K562 (cell line): ENCODE measurements around the gene UGT1A5. TPM values are rescaled to one million over a fixed set of nuclear protein-coding genes. Genes with fewer than 3 reads are reported as not detected.

ENCODE experiments used
- ATAC-seq: fragments of 200-7000 bp; cut with Tn5 transposase; 3 replicates; pipeline ENCODE4 v1.9.1; 2020; ENCODE audit warnings: moderate library complexity
- BruUV-seq: library from RNA; stranded (reverse); fragments of 400-500 nt; replicated peaks from 2 replicates; lab custom pipeline; 2021; lab: Mats Ljungman, UMichigan
- CTCF ChIA-PET: fragments of 300-600 bp; formaldehyde crosslinking; extraction: SDS; loops from one replicate; lab custom pipeline; 2021; ENCODE audit warnings: low intra/inter-chr PET ratio; lab: Yijun Ruan, JAX
- POLR2A ChIA-PET: fragments of 300-600, 350-650 bp; sonication (Branson Sonifier 250); formaldehyde crosslinking; extraction: SDS; loops from one replicate; lab custom pipeline; 2021; ENCODE audit warnings: antibody characterized with exemption, inconsistent platforms; lab: Yijun Ruan, JAX
- DNase-seq, 4 experiments: peaks; one replicate each; pipeline versions ENCODE4 v3.0.0 to v3.0.0-alpha.2; 2011 to 2018; ENCODE audit warnings: low spot score in 3 of 4, mixed read lengths in 3 of 4; ENCODE audit errors: extremely low read depth in 1 of 4
- FAIRE-seq: peaks from 2 replicates; lab custom pipeline; 2011; peaks lifted over from hg19 to GRCh38; lab: Jason Lieb, UNC
- H2AFZ ChIP-seq: 2 replicates; pipeline ENCODE4 v1.6.0; 2011; ENCODE audit warnings: low read depth, low read length, control low read depth, inconsistent platforms
- H3K27ac ChIP-seq: fragments of 200-600 bp; 3 replicates; pipeline ENCODE4 v1.8.0; 2011; ENCODE audit warnings: low read depth, mild to moderate bottlenecking, control low read depth, inconsistent platforms, low read length, moderate library complexity, mixed read lengths; ENCODE audit errors: extremely low read depth
- H3K27me3 ChIP-seq, 2 experiments: fragments of 300-600 bp in 1 of 2; 2 replicates in 1 of 2; 3 replicates in 1 of 2; pipeline versions ENCODE4 v1.6.0 to v1.8.0; 2011; ENCODE audit warnings: inconsistent platforms in 2 of 2, low read length in 2 of 2, mild to moderate bottlenecking in 1 of 2, mixed read lengths in 1 of 2, moderate library complexity in 1 of 2; ENCODE audit not compliant: control insufficient read depth in 2 of 2, insufficient read depth in 2 of 2
- H3K36me3 ChIP-seq: fragments of 300-600 bp; 3 replicates; pipeline ENCODE4 v1.8.0; 2011; ENCODE audit warnings: mild to moderate bottlenecking, low read length, inconsistent platforms; ENCODE audit not compliant: control insufficient read depth, insufficient read depth
- H3K4me1 ChIP-seq, 2 experiments: fragments of 200-600 bp in 1 of 2; replicated peaks in 1 of 2; 2 replicates in 1 of 2; 3 replicates in 1 of 2; pipeline versions ENCODE4 v1.5.1 to v1.8.0; 2011; ENCODE audit warnings: inconsistent platforms in 2 of 2, low read length in 2 of 2, mild to moderate bottlenecking in 1 of 2, mixed read lengths in 1 of 2, moderate library complexity in 1 of 2; ENCODE audit not compliant: control insufficient read depth in 2 of 2, insufficient read depth in 2 of 2
- H3K4me2 ChIP-seq: 2 replicates; pipeline ENCODE4 v1.6.1; 2011; ENCODE audit warnings: low read length, control low read depth, inconsistent platforms, mixed read lengths; ENCODE audit not compliant: insufficient read depth
- H3K4me3 ChIP-seq: fragments of 200-600 bp; sonication (generic), shearing (Covaris generic); 2 replicates; pipeline ENCODE4 v1.5.1; 2016; ENCODE audit warnings: control low read depth, inconsistent platforms
- H3K79me2 ChIP-seq: fragments of 200-600 bp; 3 replicates; pipeline ENCODE4 v1.8.0; 2011; ENCODE audit warnings: low read length, inconsistent platforms; ENCODE audit not compliant: control insufficient read depth, insufficient read depth
- H3K9ac ChIP-seq, 2 experiments: 2 replicates each; pipeline versions ENCODE4 v1.6.0 to v1.6.1; 2011; ENCODE audit warnings: low read depth in 2 of 2, low read length in 2 of 2, control low read depth in 1 of 2, inconsistent platforms in 1 of 2, mild to moderate bottlenecking in 1 of 2, mixed read lengths in 1 of 2; ENCODE audit not compliant: insufficient read depth in 1 of 2
- H3K9me1 ChIP-seq: one replicate; pipeline ENCODE4 v1.6.0; 2011; ENCODE audit warnings: inconsistent platforms, mild to moderate bottlenecking, low read length, moderate library complexity; ENCODE audit not compliant: control insufficient read depth, insufficient read depth
- H3K9me3 ChIP-seq: replicated peaks from 2 replicates; pipeline ENCODE4 v1.5.1; 2011; ENCODE audit warnings: low read depth, low read length, inconsistent platforms; ENCODE audit not compliant: control insufficient read depth, insufficient read depth
- H4K20me1 ChIP-seq: replicated peaks from 2 replicates; pipeline ENCODE4 v1.6.1; 2011; ENCODE audit warnings: low read length, inconsistent platforms, mixed read lengths; ENCODE audit not compliant: control insufficient read depth, insufficient read depth
- ETV1 ChIP-seq: fragments of 450-650 bp; conservative IDR thresholded peaks from 2 replicates; pipeline ENCODE4 v1.6.1; 2016; ENCODE audit warnings: missing genetic modification characterization, control low read depth, low read depth, missing compliant biosample characterization
- GATAD2A ChIP-seq: fragments of 450-650 bp; IDR thresholded peaks from 2 replicates; pipeline ENCODE4 v1.6.1; 2017
- GTF2E2 ChIP-seq: fragments of 200-800 bp; sonication (Bioruptor generic); IDR thresholded peaks from 2 replicates; pipeline ENCODE4 v1.6.1; 2016; ENCODE audit warnings: missing genetic modification characterization, missing compliant biosample characterization
- KAT7 ChIP-seq: sonication (generic); formaldehyde crosslinking; IDR thresholded peaks from 2 replicates; pipeline ENCODE4 v1.8.0; 2022; ENCODE audit warnings: missing genetic modification reagents, mild to moderate bottlenecking, borderline replicate concordance
- MBD2 ChIP-seq: sonication (generic); IDR thresholded peaks from 2 replicates; pipeline ENCODE4 v1.6.1; 2016; ENCODE audit warnings: low read depth, borderline replicate concordance
- PPARD ChIP-seq: fragments of 250-450 bp; sonication (Bioruptor Pico); IDR thresholded peaks from 2 replicates; pipeline ENCODE4 v1.8.0; 2022; ENCODE audit warnings: inconsistent platforms, mild to moderate bottlenecking, moderate library complexity
- SMAD1 ChIP-seq: fragments of 150-350 bp; IDR thresholded peaks from 2 replicates; pipeline ENCODE4 v1.6.1; 2014; ENCODE audit warnings: low read length, low read depth; ENCODE audit not compliant: partially characterized antibody
- ZNF184 ChIP-seq: sonication (generic); formaldehyde crosslinking; IDR thresholded peaks from 2 replicates; pipeline ENCODE4 v1.5.0; 2020; ENCODE audit warnings: missing genetic modification reagents
- WGBS: fragments of 100-300 bp; shearing (Covaris generic); methylation state at CpG from one replicate; pipeline ENCODE4 v1.1.6; 2016; ENCODE audit warnings: low coverage, mixed read lengths; ENCODE audit not compliant: insufficient coverage; ENCODE audit errors: missing lambda C conversion rate; 5-methylcytosine and 5-hydroxymethylcytosine counted together
- in situ Hi-C: fragments of 300-500 bp; cut with MboI; formaldehyde crosslinking; loops from 4 replicates; pipeline ENCODE4 v1.15.0; 2018; ENCODE audit warnings: inconsistent platforms, mixed read lengths
- intact Hi-C: fragments of 100-400 bp; cut with micrococcal nuclease; formaldehyde crosslinking; loops from 2 replicates; pipeline ENCODE4 v1.14.2; 2022
- polyA plus RNA-seq, 8 experiments: library from polyadenylated mRNA; depleted of rRNA in 4 of 8; stranded (reverse) in 5 of 8; unstranded in 3 of 8; fragments of >200 nt; fragmentation: Nextera tagmentation in 2 of 8; fragmentation: Illumina TruSeq in 1 of 8; extraction: Ambion mirVana in 2 of 8; extraction: Trizol in 1 of 8; gene quantifications; 2 replicates each; pipeline versions ENCODE4 v1.2.1 to v1.2.3, GENCODE V29; 2011 to 2014; ENCODE audit warnings: inconsistent platforms in 1 of 8, missing spikeins in 1 of 8
- total RNA-seq, 7 experiments: library from RNA; depleted of rRNA in 6 of 7; stranded (reverse); fragments of >200 nt in 6 of 7; fragmentation: Illumina TruSeq in 2 of 7; extraction: Trizol in 2 of 7; gene quantifications; 2 replicates each; pipeline versions ENCODE4 v1.2.1 to v1.2.3, GENCODE V29; 2011 to 2021; ENCODE audit warnings: low replicate concordance in 1 of 7
- TF ChIP-seq, protein P1 (sequence below): sonication (generic); formaldehyde crosslinking; IDR thresholded peaks from 2 replicates; pipeline ENCODE4 v1.8.0; 2022; ENCODE audit warnings: missing genetic modification reagents, mild to moderate bottlenecking, borderline replicate concordance
- TF ChIP-seq, protein P2 (sequence below): IDR thresholded peaks from 3 replicates; pipeline ENCODE4 v1.6.1; 2011; ENCODE audit warnings: borderline replicate concordance, mild to moderate bottlenecking, moderate library complexity; ENCODE audit not compliant: insufficient read length; ENCODE audit errors: extremely low read depth
- TF ChIP-seq, protein P3 (sequence below), 2 experiments: fragments of 450-650 bp in 1 of 2; sonication (generic) in 1 of 2; formaldehyde crosslinking; conservative IDR thresholded peaks; 2 replicates each; pipeline versions ENCODE4 v1.4.0 to v1.8.1; 2020 to 2022; ENCODE audit warnings: mild to moderate bottlenecking in 1 of 2, missing genetic modification reagents in 1 of 2

UGT1A5 gene
- total and polyA plus RNA-seq, 9 of the 15 experiments (the other 6 are each of a cell fraction or from before 2014, with no cell fraction given) = not detected

DNA sequence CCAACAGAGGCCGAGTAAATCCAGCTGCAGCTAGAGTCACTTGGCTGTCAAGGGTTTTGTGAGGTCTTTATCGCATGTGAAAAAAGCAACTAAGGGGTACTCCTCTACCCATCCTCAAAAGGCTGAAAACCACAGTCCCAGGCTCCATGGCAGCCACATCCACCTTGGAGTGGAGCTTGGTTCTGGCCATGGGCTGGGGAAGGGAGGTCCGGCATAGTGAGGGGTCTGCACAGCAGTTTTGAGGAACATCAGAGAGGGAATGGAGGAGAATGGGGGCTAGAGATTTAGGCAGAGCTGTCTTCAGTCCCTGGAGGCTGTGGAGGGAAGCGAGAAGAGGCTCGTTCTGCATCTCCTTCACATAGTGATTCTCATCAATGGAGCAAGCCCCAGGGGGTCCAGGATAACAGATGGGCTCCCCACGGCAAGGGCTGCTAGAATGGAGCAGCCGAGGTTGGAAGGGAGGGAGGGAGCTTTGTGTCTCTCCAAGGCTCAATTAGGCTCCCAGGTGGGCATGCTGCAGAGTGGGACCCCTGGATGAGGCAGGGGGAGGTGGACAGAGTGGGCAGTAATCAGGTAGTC, 86.5 kb downstream of the UGT1A5 start:
- ChIA-PET POLR2A (interaction anchor here (0.6 kb wide), 1 partner anchor 203 kb away, joined by 4 read pairs; no protein-coding TSS in a partner anchor), CTCF (no interaction called here)

DNA sequence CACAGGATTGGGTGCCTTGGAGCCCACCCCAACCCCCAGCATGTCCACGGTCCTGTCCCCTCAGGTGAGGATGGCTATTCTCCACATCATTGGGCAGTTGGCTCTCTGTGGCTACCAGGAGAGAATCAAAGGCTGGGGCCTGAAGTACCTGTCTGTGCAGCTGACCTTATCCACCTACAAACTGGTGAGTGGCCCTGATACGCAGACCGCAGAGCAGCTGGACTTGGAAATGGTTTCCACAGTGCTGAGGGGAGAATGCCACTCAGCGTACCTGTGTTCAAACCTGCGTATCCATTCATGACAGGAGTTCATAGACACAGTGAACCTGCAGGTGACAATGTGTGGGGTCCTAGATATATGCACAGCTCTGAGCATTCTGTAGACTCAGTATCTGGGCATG, 87.0 kb downstream of the UGT1A5 start:
- WGBS = 0% methylated on average over 5 of the region's 5 CpGs
- in situ Hi-C loops (no loop called here), intact Hi-C loops (no loop called here)
- BruUV-seq = no TSS peak
- Histone ChIP-seq H3K79me2 (no peaks in the 10 kb centered on the region), H3K36me3 (no peaks in the 10 kb centered on the region), H3K9me1 (no peaks in the 10 kb centered on the region), H3K4me1 (no peaks in the 10 kb centered on the region; a peak in 1 of 5 replicates), H3K27me3 (peaks cover 0 to 6% of the 10 kb centered on the region in 2 experiments; a peak in 2 of 5 replicates), H3K4me2 (no peak overlapping the region), H3K9ac (no peak overlapping the region), H3K9me3 (no peaks in the 10 kb centered on the region), H3K27ac (no peak overlapping the region), H4K20me1 (no peaks in the 10 kb centered on the region), H2AFZ (no peak overlapping the region), H3K4me3 (no peak overlapping the region)
- POLR2A ChIA-PET = no interaction called here
- DNase-seq (no peak), ATAC-seq (no peak), FAIRE-seq (no peak)
- CTCF ChIA-PET = no interaction called here
- TF ChIP-seq GATAD2A (no peak), GTF2E2 (tag) (no peak)
- TF ChIP-seq, protein P1, sequence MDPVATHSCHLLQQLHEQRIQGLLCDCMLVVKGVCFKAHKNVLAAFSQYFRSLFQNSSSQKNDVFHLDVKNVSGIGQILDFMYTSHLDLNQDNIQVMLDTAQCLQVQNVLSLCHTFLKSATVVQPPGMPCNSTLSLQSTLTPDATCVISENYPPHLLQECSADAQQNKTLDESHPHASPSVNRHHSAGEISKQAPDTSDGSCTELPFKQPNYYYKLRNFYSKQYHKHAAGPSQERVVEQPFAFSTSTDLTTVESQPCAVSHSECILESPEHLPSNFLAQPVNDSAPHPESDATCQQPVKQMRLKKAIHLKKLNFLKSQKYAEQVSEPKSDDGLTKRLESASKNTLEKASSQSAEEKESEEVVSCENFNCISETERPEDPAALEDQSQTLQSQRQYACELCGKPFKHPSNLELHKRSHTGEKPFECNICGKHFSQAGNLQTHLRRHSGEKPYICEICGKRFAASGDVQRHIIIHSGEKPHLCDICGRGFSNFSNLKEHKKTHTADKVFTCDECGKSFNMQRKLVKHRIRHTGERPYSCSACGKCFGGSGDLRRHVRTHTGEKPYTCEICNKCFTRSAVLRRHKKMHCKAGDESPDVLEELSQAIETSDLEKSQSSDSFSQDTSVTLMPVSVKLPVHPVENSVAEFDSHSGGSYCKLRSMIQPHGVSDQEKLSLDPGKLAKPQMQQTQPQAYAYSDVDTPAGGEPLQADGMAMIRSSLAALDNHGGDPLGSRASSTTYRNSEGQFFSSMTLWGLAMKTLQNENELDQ (CRISPR knock-in tag) = no peak
- TF ChIP-seq, protein P2, sequence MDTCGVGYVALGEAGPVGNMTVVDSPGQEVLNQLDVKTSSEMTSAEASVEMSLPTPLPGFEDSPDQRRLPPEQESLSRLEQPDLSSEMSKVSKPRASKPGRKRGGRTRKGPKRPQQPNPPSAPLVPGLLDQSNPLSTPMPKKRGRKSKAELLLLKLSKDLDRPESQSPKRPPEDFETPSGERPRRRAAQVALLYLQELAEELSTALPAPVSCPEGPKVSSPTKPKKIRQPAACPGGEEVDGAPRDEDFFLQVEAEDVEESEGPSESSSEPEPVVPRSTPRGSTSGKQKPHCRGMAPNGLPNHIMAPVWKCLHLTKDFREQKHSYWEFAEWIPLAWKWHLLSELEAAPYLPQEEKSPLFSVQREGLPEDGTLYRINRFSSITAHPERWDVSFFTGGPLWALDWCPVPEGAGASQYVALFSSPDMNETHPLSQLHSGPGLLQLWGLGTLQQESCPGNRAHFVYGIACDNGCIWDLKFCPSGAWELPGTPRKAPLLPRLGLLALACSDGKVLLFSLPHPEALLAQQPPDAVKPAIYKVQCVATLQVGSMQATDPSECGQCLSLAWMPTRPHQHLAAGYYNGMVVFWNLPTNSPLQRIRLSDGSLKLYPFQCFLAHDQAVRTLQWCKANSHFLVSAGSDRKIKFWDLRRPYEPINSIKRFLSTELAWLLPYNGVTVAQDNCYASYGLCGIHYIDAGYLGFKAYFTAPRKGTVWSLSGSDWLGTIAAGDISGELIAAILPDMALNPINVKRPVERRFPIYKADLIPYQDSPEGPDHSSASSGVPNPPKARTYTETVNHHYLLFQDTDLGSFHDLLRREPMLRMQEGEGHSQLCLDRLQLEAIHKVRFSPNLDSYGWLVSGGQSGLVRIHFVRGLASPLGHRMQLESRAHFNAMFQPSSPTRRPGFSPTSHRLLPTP = no peak

More for the DNA sequence above, 86.5 kb downstream of the UGT1A5 start:
- H3K4me2 ChIP-seq = no peak overlapping the region
- no peak overlapping the region for H3K9ac ChIP-seq
- H3K27ac ChIP-seq = no peak overlapping the region
- in situ Hi-C loops (no loop called here), intact Hi-C loops (no loop called here)
- ATAC-seq (no peak), DNase-seq (no peak), FAIRE-seq (no peak)
- no peak overlapping the region for H2AFZ ChIP-seq
- TF ChIP-seq SMAD1 (no peak), KAT7 (CRISPR knock-in tag) (no peak), ETV1 (no peak), ZNF184 (CRISPR knock-in tag) (no peak), PPARD (CRISPR knock-in tag) (no peak), MBD2 (no peak)
- TF ChIP-seq, protein P3, sequence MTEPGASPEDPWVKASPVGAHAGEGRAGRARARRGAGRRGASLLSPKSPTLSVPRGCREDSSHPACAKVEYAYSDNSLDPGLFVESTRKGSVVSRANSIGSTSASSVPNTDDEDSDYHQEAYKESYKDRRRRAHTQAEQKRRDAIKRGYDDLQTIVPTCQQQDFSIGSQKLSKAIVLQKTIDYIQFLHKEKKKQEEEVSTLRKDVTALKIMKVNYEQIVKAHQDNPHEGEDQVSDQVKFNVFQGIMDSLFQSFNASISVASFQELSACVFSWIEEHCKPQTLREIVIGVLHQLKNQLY (CRISPR knock-in tag; conservative IDR thresholded peaks at IDR 0.05) = no peak
- H3K9me3 ChIP-seq = no peaks in the 10 kb centered on the region
- no TSS peak for BruUV-seq
- H4K20me1 ChIP-seq = no peaks in the 10 kb centered on the region
- 2% methylated on average over 7 of the region's 7 CpGs for whole genome bisulfite sequencing
- H3K79me2 ChIP-seq = no peaks in the 10 kb centered on the region
- H3K9me1 ChIP-seq = no peaks in the 10 kb centered on the region
- H3K36me3 ChIP-seq = no peaks in the 10 kb centered on the region
- peaks cover 0 to 7% of the 10 kb centered on the region in 2 experiments; a peak in 2 of 5 replicates for H3K27me3 ChIP-seq
- no peak overlapping the region for H3K4me3 ChIP-seq
- no peaks in the 10 kb centered on the region; a peak in 1 of 5 replicates for H3K4me1 ChIP-seq
